Pancreas (tissue), 10 donors: ENCODE measurements around the gene SUSD5. TPM values are rescaled to one million over a fixed set of nuclear protein-coding genes. Genes with fewer than 3 reads are reported as not detected.

Experiments used
- ATAC-seq, 4 donors: fragments of 200-7000 bp; cut with Tn5 transposase; one replicate each; pipeline versions ENCODE4 v1.8.0 to v1.9.1; 2020; ENCODE audit warnings: mild to moderate bottlenecking in 4 of 4, moderate library complexity in 4 of 4
- DNase-seq, 6 donors: peaks; one replicate each; pipeline ENCODE4 v3.0.0-alpha.2; 2020
- FAIRE-seq: peaks from 2 replicates; lab custom pipeline; 2012; peaks lifted over from hg19 to GRCh38; lab: Jason Lieb, UNC
- H3K27ac ChIP-seq, 4 donors: fragments of 200-600 bp; sonication (generic); 1 replicate in 3 of 4; 2 replicates in 1 of 4; pipeline versions ENCODE4 v1.5.0 to v1.8.0; 2020
- H3K27me3 ChIP-seq, 4 donors: fragments of 200-600 bp; one replicate each; pipeline ENCODE4 v1.8.0; 2021
- H3K36me3 ChIP-seq, 3 donors: fragments of 200-600 bp; sonication (generic) in 1 of 3; one replicate each; pipeline versions ENCODE4 v1.5.0 to v1.8.0; 2020 to 2021
- H3K4me1 ChIP-seq, 3 donors: fragments of 200-600 bp; one replicate each; pipeline ENCODE4 v1.8.0; 2021
- H3K4me3 ChIP-seq, 4 donors: fragments of 200-600 bp; sonication (generic) in 2 of 4; one replicate each; pipeline versions ENCODE4 v1.5.0 to v1.8.0; 2020 to 2021
- H3K9me3 ChIP-seq, 4 donors: fragments of 200-600 bp; one replicate each; pipeline ENCODE4 v1.8.0; 2021
- WGBS, 2 donors: extraction: QIAGEN DNeasy Blood & Tissue Kit; methylation state at CpG; one replicate each; pipeline ENCODE4 v1.1.7; 2013; 5-methylcytosine and 5-hydroxymethylcytosine counted together
- intact Hi-C, 3 donors: fragments of 100-400 bp; cut with DNase I; formaldehyde crosslinking; loops; one replicate each; pipeline versions ENCODE4 v1.11.1 to v1.14.2; 2022
- polyA plus RNA-seq, 2 donors: library from polyadenylated mRNA; stranded (reverse); fragments of 200-250 nt; gene quantifications; one replicate each; pipeline ENCODE4 v1.2.3, GENCODE V29; 2013
- total RNA-seq, 6 donors: library from RNA; stranded (reverse); fragmentation: NEBNext Ultra II Directional in 4 of 6; extraction: Animal tissue kit (Norgen Biotek cat#: 25700) in 4 of 6; gene quantifications; one replicate each; pipeline versions ENCODE4 v1.2.1 to v1.2.4, GENCODE V29; 2021 to 2023
- TF ChIP-seq, protein P1 (sequence below), 4 donors: fragments of 200-600 bp; sonication (generic) in 3 of 4; IDR thresholded peaks; one replicate each; pipeline versions ENCODE4 v1.5.0 to v1.8.0; 2021; ENCODE audit warnings: antibody characterized with exemption in 4 of 4
- donor health status: healthy with polysubstance abuse.
- donor health status: DM: no; HTN: no; CAD: no; lungs with moderate emphysema.
- donor health status: DM: no; HTN: no; CAD: no.
- donor health status: control.
- donor health status: control.
- donor health status: Bipolar disorder and iron deficiency.
- donor health status: DM: yes; HTN: yes; CAD: no.
- donor health status: DM: no; HTN: no; CAD: no.
- donor health status: DM: no; HTN: no; CAD: no.
- donor health status: DM: yes; HTN: yes; CAD: no.

SUSD5 gene
- total and polyA plus RNA-seq, 8 donors = 0.05 to 0.54 (median 0.21) TPM

- Histone ChIP-seq H3K9me3 (no peaks in the 10 kb centered on the region), H3K4me1 (no peaks in the 10 kb centered on the region), H3K27ac (no peak overlapping the region), H3K36me3 (no peaks in the 10 kb centered on the region), H3K27me3 (no peaks in the 10 kb centered on the region), H3K4me3 (no peak overlapping the region)
- no peak for ATAC-seq
- FAIRE-seq = no peak
- no peak for DNase-seq
- intact Hi-C loops = no loop called here
- TF ChIP-seq, protein P1, sequence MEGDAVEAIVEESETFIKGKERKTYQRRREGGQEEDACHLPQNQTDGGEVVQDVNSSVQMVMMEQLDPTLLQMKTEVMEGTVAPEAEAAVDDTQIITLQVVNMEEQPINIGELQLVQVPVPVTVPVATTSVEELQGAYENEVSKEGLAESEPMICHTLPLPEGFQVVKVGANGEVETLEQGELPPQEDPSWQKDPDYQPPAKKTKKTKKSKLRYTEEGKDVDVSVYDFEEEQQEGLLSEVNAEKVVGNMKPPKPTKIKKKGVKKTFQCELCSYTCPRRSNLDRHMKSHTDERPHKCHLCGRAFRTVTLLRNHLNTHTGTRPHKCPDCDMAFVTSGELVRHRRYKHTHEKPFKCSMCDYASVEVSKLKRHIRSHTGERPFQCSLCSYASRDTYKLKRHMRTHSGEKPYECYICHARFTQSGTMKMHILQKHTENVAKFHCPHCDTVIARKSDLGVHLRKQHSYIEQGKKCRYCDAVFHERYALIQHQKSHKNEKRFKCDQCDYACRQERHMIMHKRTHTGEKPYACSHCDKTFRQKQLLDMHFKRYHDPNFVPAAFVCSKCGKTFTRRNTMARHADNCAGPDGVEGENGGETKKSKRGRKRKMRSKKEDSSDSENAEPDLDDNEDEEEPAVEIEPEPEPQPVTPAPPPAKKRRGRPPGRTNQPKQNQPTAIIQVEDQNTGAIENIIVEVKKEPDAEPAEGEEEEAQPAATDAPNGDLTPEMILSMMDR (IDR thresholded peaks at IDR 0.05) = no peak
- WGBS, 2 donors = 28 to 29% methylated on average over 5 of the region's 5 CpGs
Measured at GRCh38 chr3:33231756-33232465, 13.3 kb upstream of the SUSD5 start.

- Histone ChIP-seq H3K4me1 (no peaks in the 10 kb centered on the region), H3K4me3 (no peak overlapping the region), H3K27ac (no peak overlapping the region), H3K27me3 (no peaks in the 10 kb centered on the region), H3K36me3 (no peaks in the 10 kb centered on the region), H3K9me3 (no peaks in the 10 kb centered on the region)
- TF ChIP-seq, protein P1 (IDR thresholded peaks at IDR 0.05) = no peak
- no peak for ATAC-seq
- FAIRE-seq = no peak
- WGBS, 2 donors = 42 to 51% methylated on average over 5 of the region's 5 CpGs
- no peak for DNase-seq
- intact Hi-C loops = no loop called here
Measured at GRCh38 chr3:33229947-33230346, 11.3 kb upstream of the SUSD5 start.

GRCh38 chr3:33229066-33229465 is 10.5 kb upstream of the SUSD5 start:
- TF ChIP-seq, protein P1 (IDR thresholded peaks at IDR 0.05) = no peak
- intact Hi-C loops = no loop called here
- DNase-seq (no peak), FAIRE-seq (no peak), ATAC-seq (no peak)
- Histone ChIP-seq H3K4me3 (no peak overlapping the region), H3K36me3 (no peaks in the 10 kb centered on the region), H3K27ac (no peak overlapping the region), H3K4me1 (no peaks in the 10 kb centered on the region), H3K9me3 (no peaks in the 10 kb centered on the region), H3K27me3 (no peaks in the 10 kb centered on the region)
- WGBS, 2 donors = 48 to 57% methylated on average over 3 of the region's 3 CpGs

DNA sequence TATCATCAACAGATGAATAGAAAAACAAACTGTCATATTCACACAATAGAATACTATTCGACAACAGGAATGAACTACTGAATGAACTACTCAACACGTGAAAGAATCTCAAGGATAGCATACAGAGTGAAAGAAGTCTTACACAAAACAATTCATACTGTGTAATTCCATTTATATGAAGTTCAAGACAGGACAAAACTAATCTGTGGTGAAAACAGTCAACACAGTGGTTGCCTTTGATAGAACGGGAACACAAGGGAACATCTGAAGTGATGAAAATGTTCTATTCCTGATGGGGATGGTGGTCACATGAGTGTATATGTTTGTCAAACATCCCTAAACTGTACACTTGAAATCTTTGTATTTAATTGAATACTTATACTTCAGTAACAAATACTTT is 2.6 kb upstream of the SUSD5 start:
- DNase-seq = no peak
- Histone ChIP-seq H3K4me1 (no peaks in the 10 kb centered on the region), H3K4me3 (no peak overlapping the region), H3K27me3 (no peaks in the 10 kb centered on the region), H3K27ac (no peak overlapping the region), H3K9me3 (no peaks in the 10 kb centered on the region), H3K36me3 (no peaks in the 10 kb centered on the region)
- FAIRE-seq = no peak
- 63 to 66% methylated on average over 3 of the region's 3 CpGs for WGBS, 2 donors
- intact Hi-C loops = no loop called here
- TF ChIP-seq, protein P1 (IDR thresholded peaks at IDR 0.05) = no peak
- ATAC-seq = no peak

DNA sequence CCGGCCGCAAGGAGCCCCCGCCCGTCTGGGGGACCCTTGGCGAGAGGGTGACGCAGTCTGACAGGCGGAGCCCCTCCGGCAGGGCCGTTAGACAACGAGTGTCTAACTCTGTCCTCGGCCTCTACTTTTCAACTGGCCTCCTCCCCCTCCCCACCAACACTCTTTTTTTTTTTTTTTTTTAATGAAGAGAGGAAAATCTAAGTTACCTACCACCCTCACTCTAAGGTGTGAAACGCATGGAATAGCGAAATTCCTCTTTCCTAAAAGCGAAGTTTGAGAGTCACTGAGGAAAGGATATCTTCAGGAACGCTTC is 521 bp upstream of the SUSD5 start:
- 9 to 10% methylated on average over 15 of the region's 15 CpGs for WGBS, 2 donors
- H3K27ac ChIP-seq = no peak overlapping the region
- no peaks in the 10 kb centered on the region for H3K27me3 ChIP-seq
- H3K36me3 ChIP-seq = no peaks in the 10 kb centered on the region
- ATAC-seq = no peak
- intact Hi-C loops = no loop called here
- peak overlapping the region in 1 of 4 donors; percentile 28 for H3K4me3 ChIP-seq
- DNase-seq = no peak
- H3K9me3 ChIP-seq = no peaks in the 10 kb centered on the region
- FAIRE-seq = no peak
- TF ChIP-seq, protein P1 (IDR thresholded peaks at IDR 0.05) = no peak
- no peaks in the 10 kb centered on the region for H3K4me1 ChIP-seq
